Measurements from ENCODE around the gene BID.

BID gene

DNA sequence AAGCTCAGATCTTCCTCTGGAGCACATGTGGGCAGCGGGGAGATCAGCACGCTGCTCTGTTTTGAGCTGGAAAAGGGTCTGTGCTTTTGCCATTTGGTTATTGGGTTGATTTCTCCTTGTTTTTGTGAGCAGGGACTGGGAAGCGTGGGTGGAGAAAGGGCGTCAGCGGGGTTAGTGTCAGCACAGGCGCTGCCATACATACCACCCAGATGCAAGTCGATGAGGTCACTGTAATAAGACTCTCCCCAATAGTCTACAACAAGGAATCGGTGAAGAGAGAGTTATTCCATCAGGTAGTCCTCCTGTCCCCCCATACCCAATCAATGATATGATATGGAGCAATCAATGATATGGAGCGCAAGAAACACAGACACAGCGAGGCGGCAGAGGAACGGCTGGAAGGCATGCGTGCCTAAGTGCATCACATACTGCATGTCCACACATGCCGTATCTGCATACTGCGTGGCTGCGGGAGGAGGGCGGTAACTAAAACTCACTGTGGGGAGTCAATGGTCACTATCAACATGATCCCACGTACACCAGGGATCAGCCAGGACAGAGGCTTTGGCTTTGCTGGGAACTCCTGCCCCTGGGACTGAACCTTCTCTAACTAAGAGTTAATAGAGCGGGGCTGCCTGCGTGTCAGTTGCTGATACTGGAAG lies 29.5 kb upstream of the BID start:
- DNase-seq (ENCODE audit: insufficient read length, low spot score) (no peak), FAIRE-seq (no peak)

- no peak for FAIRE-seq
These were observed 28.6 kb upstream of the BID start for GRCh38 chr22:17802822-17803221.

DNA sequence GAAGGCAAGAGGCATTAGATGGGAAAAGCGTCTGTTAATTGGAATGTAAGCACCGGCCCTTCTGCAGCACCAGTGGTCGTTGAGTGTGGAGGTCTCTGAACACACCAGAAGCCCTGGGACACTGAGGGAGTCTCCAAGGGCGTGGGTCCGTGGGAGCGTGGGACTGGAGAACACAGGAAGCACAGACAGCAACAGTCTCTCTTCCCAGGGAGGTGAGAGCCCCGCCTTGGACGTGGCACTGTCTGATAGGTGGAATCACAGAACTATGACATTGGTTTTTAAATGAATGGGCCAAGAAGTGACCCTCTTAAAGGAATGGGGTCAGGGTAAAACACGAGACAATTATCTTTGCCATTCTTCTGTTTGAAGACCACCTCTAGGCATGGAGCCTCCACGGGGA lies 28.1 kb upstream of the BID start:
- FAIRE-seq (no peak), DNase-seq (ENCODE audit: insufficient read length, low spot score) (no peak)

More at GRCh38 chr22:17802822-17803221, 28.6 kb upstream of the BID start:
- no peak for DNase-seq (ENCODE audit: insufficient read length, low spot score)

GRCh38 chr22:17797721-17798559 lies 23.7 kb upstream of the BID start:
- FAIRE-seq (peak; percentile 99), DNase-seq (ENCODE audit: insufficient read length, low spot score) (peak; percentile 76)

DNA sequence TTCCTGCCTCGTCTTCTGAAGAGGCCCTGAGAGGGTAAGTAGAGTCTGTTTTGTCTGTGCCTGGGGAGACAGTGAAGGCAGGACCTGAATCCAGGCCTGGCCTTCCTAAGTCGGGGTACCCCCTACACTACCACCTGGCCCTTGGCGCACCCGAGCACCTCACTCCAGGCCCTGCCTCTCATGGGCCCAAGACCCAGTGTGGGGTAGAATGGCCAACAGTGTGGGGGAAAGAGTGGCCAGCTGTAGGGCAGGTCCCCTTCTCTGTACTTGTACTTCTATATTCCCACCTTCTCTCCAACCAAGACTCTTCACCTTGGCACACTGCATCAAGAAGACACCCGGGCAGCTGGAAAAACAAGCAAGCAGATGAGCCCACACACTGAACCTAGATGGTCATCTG lies 22.4 kb upstream of the BID start:
- DNase-seq (ENCODE audit: insufficient read length, low spot score) (no peak), FAIRE-seq (no peak)

GRCh38 chr22:17795661-17796548 lies 21.6 kb upstream of the BID start:
- DNase-seq (ENCODE audit: insufficient read length, low spot score) (peak; percentile 52), FAIRE-seq (peak; percentile 79)

DNA sequence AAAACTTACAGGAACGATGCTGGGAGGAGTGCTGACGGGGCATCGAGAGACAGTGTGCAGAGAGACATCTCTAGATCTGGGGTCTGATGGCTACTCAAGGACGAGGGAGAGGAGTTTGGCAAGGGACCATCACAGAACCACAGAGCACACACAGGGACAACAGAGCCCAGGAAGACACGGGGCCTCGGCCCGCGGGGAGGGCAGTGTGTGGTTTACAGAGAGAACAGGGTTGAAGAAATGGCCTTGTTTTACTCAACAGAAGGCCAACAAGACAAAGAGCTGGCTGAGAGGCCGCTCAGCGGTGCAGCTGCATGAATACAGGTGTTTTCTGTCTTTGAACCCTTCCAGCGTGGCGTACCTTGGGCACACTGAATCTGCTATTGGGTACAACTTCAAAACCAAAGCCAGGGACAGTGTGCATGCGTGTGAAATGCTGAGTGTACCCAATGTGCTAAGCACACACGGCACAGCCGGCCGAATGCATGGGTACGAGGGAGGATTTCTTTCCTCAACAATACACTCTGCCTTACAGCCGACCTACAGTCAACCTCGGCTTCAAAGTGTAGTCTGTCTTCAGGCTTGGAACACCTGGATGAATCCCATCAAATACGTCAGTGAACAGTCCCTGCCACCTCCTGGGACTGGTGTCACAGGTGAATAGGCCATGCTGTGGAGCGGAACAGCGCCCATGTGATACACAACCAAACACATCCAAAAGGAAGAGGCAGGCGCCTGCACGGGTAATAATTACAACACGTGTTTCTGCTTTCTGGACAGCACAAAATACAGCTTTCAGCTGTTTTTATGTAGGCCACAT lies 20.7 kb upstream of the BID start:
- FAIRE-seq, result no peak

GRCh38 chr22:17792854-17793434 lies 18.7 kb upstream of the BID start:
- DNase-seq (ENCODE audit: insufficient read length, low spot score), result no peak
- FAIRE-seq, result no peak

More for the DNA sequence above, 20.7 kb upstream of the BID start:
- DNase-seq (ENCODE audit: insufficient read length, low spot score), result no peak

DNA sequence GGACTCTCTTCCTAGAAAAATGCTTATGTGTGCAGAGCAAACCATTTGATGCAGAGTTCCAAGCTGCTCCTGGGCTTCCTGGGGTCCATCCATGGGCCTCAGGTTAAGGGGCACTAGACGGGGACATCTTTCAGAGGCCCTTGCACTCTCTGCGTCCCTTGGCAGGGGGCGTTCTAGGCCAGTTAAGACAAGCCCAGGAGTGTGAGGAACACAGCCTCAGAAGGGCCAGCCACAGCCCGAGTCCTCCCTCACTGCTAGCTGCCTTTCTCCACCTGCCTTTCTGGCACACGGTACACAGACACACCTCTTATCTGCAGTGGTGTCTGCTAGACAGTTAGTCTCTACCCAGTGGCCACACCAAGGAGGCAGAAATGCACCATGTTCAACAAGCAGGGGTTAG lies 18.0 kb upstream of the BID start:
- no peak for DNase-seq (ENCODE audit: insufficient read length, low spot score)
- no peak for FAIRE-seq

DNA sequence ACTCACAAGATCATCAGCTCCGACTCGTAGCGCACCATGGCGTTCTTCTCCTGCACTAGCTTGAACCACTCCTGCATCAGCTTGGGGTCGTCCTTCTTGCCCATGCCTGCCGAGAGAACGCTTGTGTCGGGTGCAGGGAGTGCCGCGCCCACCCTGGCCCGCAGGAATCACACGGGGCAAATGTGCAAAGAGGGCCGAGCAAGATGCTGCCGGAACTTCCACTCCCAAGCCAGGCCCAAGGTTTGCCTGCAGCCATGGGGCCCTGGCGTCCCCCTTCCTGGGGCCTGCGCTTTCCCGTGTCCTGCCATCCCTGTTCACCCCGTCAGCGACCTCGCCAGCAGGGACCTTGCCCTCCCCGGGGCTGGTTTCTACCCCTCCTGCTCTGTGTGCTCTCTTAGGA lies 16.9 kb upstream of the BID start:
- FAIRE-seq (no peak), DNase-seq (ENCODE audit: insufficient read length, low spot score) (no peak)

DNA sequence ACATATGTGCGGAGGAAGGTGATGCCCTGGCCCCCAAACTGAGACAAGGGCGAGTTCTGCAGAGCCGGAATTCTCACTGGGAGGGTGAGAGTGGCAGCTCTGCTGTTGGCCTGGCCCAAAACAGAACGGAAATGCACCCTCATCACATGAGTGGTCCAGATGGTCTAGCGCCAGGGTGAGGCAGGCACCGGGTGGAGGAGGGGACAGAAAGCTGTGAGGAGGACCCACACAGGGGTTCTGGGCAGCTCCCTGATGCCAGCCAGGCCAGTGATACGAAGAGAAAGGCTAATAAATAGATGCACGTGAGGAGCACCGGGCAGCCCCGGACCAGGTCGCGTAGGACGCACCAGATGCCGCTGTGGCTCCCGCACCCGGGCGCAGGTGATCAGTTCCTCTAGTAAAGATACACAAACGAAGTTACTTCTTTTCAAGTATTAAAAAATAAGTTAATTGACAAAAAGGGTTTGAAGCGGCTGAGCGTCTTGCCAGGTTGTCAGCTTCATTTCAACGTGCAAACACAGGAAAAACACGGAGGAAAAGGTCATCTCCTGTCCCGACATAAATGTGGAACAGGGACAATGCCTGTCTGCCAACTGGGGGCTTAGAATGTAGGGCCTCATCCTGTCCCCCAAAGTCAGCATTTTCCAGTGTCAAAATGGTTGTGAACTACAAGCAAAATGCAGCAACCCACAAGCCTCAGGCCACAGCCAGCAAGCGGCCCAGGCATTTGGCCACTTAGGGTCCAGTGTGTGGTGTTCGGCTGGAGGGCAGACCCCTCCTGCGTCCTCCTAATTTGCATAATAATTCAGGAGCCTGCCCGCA lies 15.3 kb upstream of the BID start:
- DNase-seq (ENCODE audit: insufficient read length, low spot score), result no peak
- no peak for FAIRE-seq

- DNase-seq (ENCODE audit: insufficient read length, low spot score) (no peak), FAIRE-seq (no peak)
These were observed 14.5 kb upstream of the BID start for GRCh38 chr22:17788528-17789378.

GRCh38 chr22:17787716-17788330 lies 13.6 kb upstream of the BID start:
- no peak for FAIRE-seq
- DNase-seq (ENCODE audit: insufficient read length, low spot score), result no peak

GRCh38 chr22:17787241-17787640 lies 13.0 kb upstream of the BID start:
- DNase-seq (ENCODE audit: insufficient read length, low spot score) (no peak), FAIRE-seq (no peak)

GRCh38 chr22:17786435-17787161 lies 12.3 kb upstream of the BID start:
- FAIRE-seq, result no peak

DNA sequence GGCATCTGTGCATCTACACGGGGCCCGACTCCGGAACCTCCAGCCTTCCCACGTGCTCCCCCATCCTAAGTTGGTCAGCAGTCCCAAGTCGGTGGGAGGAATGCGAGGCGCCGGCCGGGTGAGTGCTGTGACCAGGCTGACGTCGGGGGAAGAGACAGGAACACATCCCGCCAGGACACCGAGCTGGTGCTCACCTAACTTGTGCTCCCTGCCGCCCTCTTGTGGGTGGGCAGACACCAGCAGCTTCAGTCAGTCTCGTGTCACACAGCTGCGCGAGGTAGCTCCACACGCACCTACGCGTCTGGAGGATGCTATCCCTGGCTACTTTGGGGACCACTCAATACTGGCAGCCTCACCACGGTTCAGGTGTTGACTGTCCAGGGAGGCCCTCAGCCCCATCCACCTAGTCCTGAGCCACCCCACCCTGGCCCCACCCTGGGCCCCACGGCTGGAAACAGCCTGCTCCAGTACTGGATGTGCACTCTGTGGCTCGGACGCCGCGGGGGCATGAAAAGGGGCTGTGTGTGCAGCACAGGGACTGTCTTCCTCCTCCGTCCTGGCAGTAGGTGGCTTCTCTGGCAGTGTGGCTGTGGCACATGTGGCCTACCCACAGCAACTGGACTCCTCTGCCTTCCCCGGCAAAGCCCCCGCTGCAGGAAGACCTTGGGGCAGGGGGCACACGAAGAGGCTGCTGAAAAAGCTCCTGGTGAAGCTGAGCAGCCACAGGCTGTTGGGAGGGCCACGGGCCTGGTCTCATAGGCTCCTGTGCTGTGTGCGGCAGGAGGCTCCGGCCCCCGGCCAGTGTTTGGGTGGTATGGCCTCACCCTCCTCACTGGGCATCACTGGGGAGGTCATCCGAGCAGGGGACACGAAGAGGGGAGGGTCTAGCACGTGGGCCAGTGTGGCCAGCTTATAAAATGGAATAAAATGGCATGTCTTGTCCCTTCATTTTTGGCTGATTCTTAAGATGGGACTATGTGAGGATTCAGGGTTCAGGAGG lies 11.2 kb upstream of the BID start:
- DNase-seq (ENCODE audit: insufficient read length, low spot score), result no peak
- peak; percentile 28 for FAIRE-seq

More at GRCh38 chr22:17786435-17787161, 12.3 kb upstream of the BID start:
- no peak for DNase-seq (ENCODE audit: insufficient read length, low spot score)

All from GM19239 (cell line).